DLD1 (cell line): ENCODE results near the gene SMPD4.
"Not testable (repeated sequence)": the region's sequence is repeated elsewhere in the genome, so short reads cannot be mapped to it uniquely, and the experiment has no call there.

Experiments used
- in situ Hi-C: cut with HindIII; loops from 2 replicates; pipeline ENCODE4 v1.10.0; 2017; ENCODE audit warnings: low sequenced_read_pairs

Gene SMPD4

GRCh38 chr2:130187859-130188792 lies 6.7 kb upstream of the SMPD4 start:
- in situ Hi-C loops: not testable (repeated sequence)

GRCh38 chr2:130187268-130187667 lies 5.9 kb upstream of the SMPD4 start:
- in situ Hi-C loops: no loop called here

- in situ Hi-C loops: no loop called here
These were observed 5.0 kb upstream of the SMPD4 start for GRCh38 chr2:130186391-130186790.

- in situ Hi-C loops: no loop called here
These were observed 4.5 kb upstream of the SMPD4 start for GRCh38 chr2:130185896-130186295.

- in situ Hi-C loops: no loop called here
These were observed 4.0 kb upstream of the SMPD4 start for GRCh38 chr2:130185436-130185835.

GRCh38 chr2:130183512-130184373 lies 2.3 kb upstream of the SMPD4 start:
- in situ Hi-C loops: no loop called here

- in situ Hi-C loops: not testable (repeated sequence)
These were observed 1.6 kb upstream of the SMPD4 start for GRCh38 chr2:130182826-130183511.

- in situ Hi-C loops: not testable (repeated sequence)
These were observed 679 bp upstream of the SMPD4 start, which contains the start of gene MZT2B for GRCh38 chr2:130181880-130182682. MZT2B (plus strand) TSS chr2:130182262; CDS start chr2:130182283, 21 bp downstream.

GRCh38 chr2:130180404-130181324 lies 738 bp downstream of the SMPD4 start:
- in situ Hi-C loops: not testable (repeated sequence)

GRCh38 chr2:130174866-130175265 lies 6.5 kb downstream of the SMPD4 start:
- in situ Hi-C loops: not testable (repeated sequence)

- in situ Hi-C loops: no loop called here
These were observed 11.5 kb downstream of the SMPD4 start for GRCh38 chr2:130169896-130170295.

- in situ Hi-C loops: not testable (repeated sequence)
These were observed 12.2 kb downstream of the SMPD4 start for GRCh38 chr2:130169163-130169562.

GRCh38 chr2:130166611-130167010 lies 14.8 kb downstream of the SMPD4 start:
- in situ Hi-C loops: not testable (repeated sequence)

- in situ Hi-C loops: no loop called here
These were observed 15.9 kb downstream of the SMPD4 start for GRCh38 chr2:130165293-130166016.

GRCh38 chr2:130162968-130163367 lies 18.4 kb downstream of the SMPD4 start:
- in situ Hi-C loops: no loop called here

GRCh38 chr2:130162486-130162885 lies 18.9 kb downstream of the SMPD4 start:
- in situ Hi-C loops: not testable (repeated sequence)

GRCh38 chr2:130160838-130161705 lies 20.3 kb downstream of the SMPD4 start:
- in situ Hi-C loops: not testable (repeated sequence)
